OCI-LY7 (cell line): ENCODE data around the gene STRADB. TPM values are rescaled to one million over a fixed set of nuclear protein-coding genes. Genes with fewer than 3 reads are reported as not detected.

Experiments used
- BruUV-seq: library from RNA; stranded (reverse); fragments of 400-500 nt; replicated peaks from 2 replicates; lab custom pipeline; 2021; lab: Mats Ljungman, UMichigan
- CTCF ChIA-PET: fragments of 300-600 bp; sonication (Branson Sonifier 250); formaldehyde crosslinking; loops from one replicate; lab custom pipeline; 2022; ENCODE audit warnings: antibody characterized with exemption; ENCODE audit not compliant: unreplicated experiment; lab: Charles Lee
- POLR2A ChIA-PET: fragments of 300-600 bp; sonication (Branson Sonifier 250); formaldehyde crosslinking; loops from one replicate; lab custom pipeline; 2022; ENCODE audit warnings: antibody characterized with exemption; lab: Charles Lee
- DNase-seq: peaks from one replicate; pipeline ENCODE4 v3.0.0-alpha.2; 2015; ENCODE audit warnings: low spot score
- H2AFZ ChIP-seq: fragments of 200-600 bp; sonication (generic), shearing (Covaris generic); 2 replicates; pipeline ENCODE4 v1.6.1; 2014; ENCODE audit warnings: mild to moderate bottlenecking, antibody characterized with exemption, low read length, moderate library complexity
- H3K27ac ChIP-seq: fragments of 200-600 bp; sonication (generic); 2 replicates; pipeline ENCODE4 v1.5.1; 2014; ENCODE audit warnings: mixed run types, low read depth, mild to moderate bottlenecking, moderate library complexity, low read length, inconsistent platforms; ENCODE audit not compliant: poor library complexity, severe bottlenecking
- H3K36me3 ChIP-seq: fragments of 200-600 bp; sonication (generic); 2 replicates; pipeline ENCODE4 v1.6.1; 2014; ENCODE audit warnings: mild to moderate bottlenecking, antibody characterized with exemption, low read length, moderate library complexity, mixed read lengths; ENCODE audit not compliant: insufficient read depth
- H3K4me1 ChIP-seq: fragments of 200-600 bp; sonication (generic); 2 replicates; pipeline ENCODE4 v1.5.1; 2014; ENCODE audit warnings: mild to moderate bottlenecking, low read length; ENCODE audit not compliant: insufficient read depth, poor library complexity, severe bottlenecking
- H3K4me2 ChIP-seq: fragments of 200-600 bp; sonication (generic); 2 replicates; pipeline ENCODE4 v1.6.1; 2014; ENCODE audit warnings: mild to moderate bottlenecking, low read length
- H3K4me3 ChIP-seq: fragments of 200-600 bp; sonication (generic); 2 replicates; pipeline ENCODE4 v1.5.1; 2014; ENCODE audit warnings: mild to moderate bottlenecking, low read depth, low read length; ENCODE audit not compliant: poor library complexity, severe bottlenecking
- H3K79me2 ChIP-seq: fragments of 200-600 bp; sonication (generic); 2 replicates; pipeline ENCODE4 v1.6.1; 2016; ENCODE audit warnings: low read depth, mild to moderate bottlenecking, low read length, moderate library complexity, mixed read lengths; ENCODE audit not compliant: insufficient read depth
- H3K9me2 ChIP-seq: fragments of 200-600 bp; sonication (generic); 2 replicates; pipeline ENCODE4 v1.6.1; 2016; ENCODE audit warnings: mild to moderate bottlenecking, low read length, mixed read lengths; ENCODE audit not compliant: insufficient read depth
- H3K9me3 ChIP-seq: fragments of 200-600 bp; sonication (generic); 2 replicates; pipeline ENCODE4 v1.6.1; 2014; ENCODE audit warnings: mild to moderate bottlenecking, mixed run types, low read length, mixed read lengths
- H4K20me1 ChIP-seq: fragments of 200-600 bp; sonication (generic); 2 replicates; pipeline ENCODE4 v1.6.1; 2014; ENCODE audit warnings: mild to moderate bottlenecking, antibody characterized with exemption, low read length, moderate library complexity, mixed read lengths; ENCODE audit not compliant: insufficient read depth
- EZH2phosphoT487 ChIP-seq: fragments of 200-600 bp; sonication (generic); IDR thresholded peaks from 2 replicates; pipeline ENCODE4 v1.6.1; 2018; ENCODE audit warnings: low read depth, borderline replicate concordance, mild to moderate bottlenecking, mixed run types, antibody characterized with exemption, low read length, moderate library complexity, mixed read lengths
- intact Hi-C: fragments of 100-400 bp; cut with micrococcal nuclease; formaldehyde crosslinking; loops from one replicate; pipeline ENCODE4 v1.10.0; 2022; ENCODE audit not compliant: unreplicated experiment
- total RNA-seq, 2 experiments: library from RNA; depleted of rRNA in 1 of 2; stranded (reverse); fragments of >200 nt in 1 of 2; shearing (Covaris generic) in 1 of 2; gene quantifications; 2 replicates each; pipeline ENCODE4 v1.2.3, GENCODE V29; 2014 to 2022
- TF ChIP-seq, protein P1 (sequence below): fragments of 200-600 bp; sonication (generic); conservative IDR thresholded peaks from 2 replicates; pipeline ENCODE4 v1.5.1; 2014; ENCODE audit warnings: mild to moderate bottlenecking, antibody characterized with exemption, low read length, moderate library complexity, mixed read lengths

STRADB gene
- total RNA-seq, 2 experiments from 2014 or later, result 8.4 to 21.4 TPM

DNA sequence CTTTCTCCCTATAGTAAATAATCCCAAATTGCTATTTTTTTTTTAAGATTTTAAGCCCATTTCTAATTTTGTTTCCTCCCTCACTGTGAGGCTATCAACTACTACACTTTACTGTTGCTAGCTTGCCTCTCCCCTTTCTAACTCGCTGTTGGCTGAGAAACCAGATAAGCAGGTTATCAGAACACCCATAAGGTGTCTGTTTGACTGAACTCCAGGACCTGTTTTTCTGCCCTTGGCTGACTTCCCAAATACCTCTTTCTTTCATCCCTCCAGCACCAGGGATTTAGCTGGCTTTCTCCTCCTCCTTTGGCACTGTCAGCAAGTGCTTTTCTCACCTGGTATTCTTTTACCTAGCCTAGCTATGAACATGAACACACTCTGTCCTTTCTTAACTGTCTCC is 11.4 kb upstream of the STRADB start:
- Histone ChIP-seq H3K9me3 (no peaks in the 10 kb centered on the region; the same call in 1 of the 2 replicates), H3K4me1 (peaks cover 12% of the 10 kb centered on the region), H3K36me3 (no peaks in the 10 kb centered on the region), H2AFZ (no peak overlapping the region), H3K4me3 (no peak overlapping the region), H3K4me2 (no peak overlapping the region), H3K9me2 (no peaks in the 10 kb centered on the region), H4K20me1 (no peaks in the 10 kb centered on the region), H3K79me2 (peaks cover 15% of the 10 kb centered on the region), H3K27ac (no peak overlapping the region)
- BruUV-seq, result no TSS peak
- TF ChIP-seq EZH2phosphoT487, result no peak
- TF ChIP-seq, protein P1, sequence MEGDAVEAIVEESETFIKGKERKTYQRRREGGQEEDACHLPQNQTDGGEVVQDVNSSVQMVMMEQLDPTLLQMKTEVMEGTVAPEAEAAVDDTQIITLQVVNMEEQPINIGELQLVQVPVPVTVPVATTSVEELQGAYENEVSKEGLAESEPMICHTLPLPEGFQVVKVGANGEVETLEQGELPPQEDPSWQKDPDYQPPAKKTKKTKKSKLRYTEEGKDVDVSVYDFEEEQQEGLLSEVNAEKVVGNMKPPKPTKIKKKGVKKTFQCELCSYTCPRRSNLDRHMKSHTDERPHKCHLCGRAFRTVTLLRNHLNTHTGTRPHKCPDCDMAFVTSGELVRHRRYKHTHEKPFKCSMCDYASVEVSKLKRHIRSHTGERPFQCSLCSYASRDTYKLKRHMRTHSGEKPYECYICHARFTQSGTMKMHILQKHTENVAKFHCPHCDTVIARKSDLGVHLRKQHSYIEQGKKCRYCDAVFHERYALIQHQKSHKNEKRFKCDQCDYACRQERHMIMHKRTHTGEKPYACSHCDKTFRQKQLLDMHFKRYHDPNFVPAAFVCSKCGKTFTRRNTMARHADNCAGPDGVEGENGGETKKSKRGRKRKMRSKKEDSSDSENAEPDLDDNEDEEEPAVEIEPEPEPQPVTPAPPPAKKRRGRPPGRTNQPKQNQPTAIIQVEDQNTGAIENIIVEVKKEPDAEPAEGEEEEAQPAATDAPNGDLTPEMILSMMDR, result no peak
- ChIA-PET CTCF (no interaction called here), POLR2A (interaction anchor here (0.5 to 2.6 kb wide), 4 partner anchors 10 to 526 kb away, joined by 3 to 22 read pairs (median 4); partner anchors contain the start of genes STRADB and TRAK2)
- intact Hi-C loops, result no loop called here
- DNase-seq, result no peak

DNA sequence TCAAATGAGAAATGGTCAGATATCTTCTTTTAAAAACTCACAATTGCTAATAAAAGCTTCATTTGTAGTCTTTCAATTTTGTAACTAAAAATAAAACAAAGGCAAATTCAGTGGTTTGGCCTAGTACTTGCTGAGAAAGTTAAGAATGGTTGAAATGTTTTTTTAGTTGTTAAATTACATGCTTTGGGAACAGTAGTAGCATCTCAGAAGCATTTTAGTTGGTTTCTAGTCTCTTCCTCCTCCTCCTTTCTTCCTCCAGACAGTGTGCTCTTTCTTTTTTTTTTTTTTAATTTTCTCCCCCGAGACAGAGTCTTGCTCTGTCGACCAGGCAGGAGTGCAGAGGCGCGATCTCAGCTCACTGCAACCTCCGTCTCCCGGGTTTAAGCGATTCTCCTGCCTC is 10.1 kb upstream of the STRADB start:
- no peaks in the 10 kb centered on the region for H4K20me1 ChIP-seq
- no peak overlapping the region for H2AFZ ChIP-seq
- no TSS peak for BruUV-seq
- peaks cover 12% of the 10 kb centered on the region for H3K4me1 ChIP-seq
- no peaks in the 10 kb centered on the region for H3K36me3 ChIP-seq
- TF ChIP-seq EZH2phosphoT487, result no peak
- TF ChIP-seq, protein P1, result no peak
- ChIA-PET POLR2A (interaction anchor here (0.5 to 2.6 kb wide), 6 partner anchors 9 to 162 kb away, joined by 3 to 22 read pairs (median 4); partner anchors contain the start of genes STRADB and TRAK2), CTCF (no interaction called here)
- no peak overlapping the region for H3K27ac ChIP-seq
- intact Hi-C loops, result no loop called here
- H3K9me3 ChIP-seq, result no peaks in the 10 kb centered on the region; the same call in 1 of the 2 replicates
- H3K9me2 ChIP-seq, result no peaks in the 10 kb centered on the region
- H3K79me2 ChIP-seq, result peaks cover 7% of the 10 kb centered on the region; the same call in 1 of the 2 replicates
- DNase-seq, result no peak
- no peak overlapping the region for H3K4me2 ChIP-seq
- H3K4me3 ChIP-seq, result no peak overlapping the region

DNA sequence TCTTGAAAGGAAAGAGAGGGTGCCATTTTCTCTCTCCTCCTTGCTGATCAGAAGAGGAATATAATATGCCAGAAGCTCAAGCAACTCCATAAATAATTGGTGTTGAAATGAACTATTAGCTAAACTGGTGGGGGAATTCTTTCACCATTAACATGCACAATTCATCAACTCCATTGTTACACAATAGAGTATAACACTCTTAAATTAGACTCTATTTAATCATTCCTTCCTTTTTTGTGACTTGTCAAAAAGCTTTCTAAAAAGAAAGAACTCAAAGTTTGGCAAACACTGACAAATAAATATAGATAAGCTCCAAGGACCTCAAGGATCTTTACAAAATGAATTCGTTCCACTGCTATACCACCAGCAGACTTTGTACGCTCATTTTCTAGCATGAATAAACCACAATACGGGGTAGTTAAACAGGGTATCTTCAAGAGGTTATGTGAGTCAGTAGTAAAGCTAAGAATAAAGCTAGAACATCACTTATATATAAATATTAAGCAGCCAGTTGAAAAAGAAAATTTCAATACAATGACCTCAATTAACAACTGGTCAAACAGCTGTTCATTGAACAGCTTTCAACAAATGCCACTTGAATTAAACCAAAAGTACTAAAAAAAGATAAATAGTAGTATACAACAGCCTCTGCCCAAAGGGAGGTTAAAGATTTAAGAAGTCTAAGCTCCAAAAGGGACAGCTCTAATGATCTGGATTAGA is 6.6 kb upstream of the STRADB start:
- BruUV-seq, result no TSS peak
- Histone ChIP-seq H3K36me3 (no peaks in the 10 kb centered on the region), H3K9me2 (no peaks in the 10 kb centered on the region), H3K4me2 (no peak overlapping the region), H3K4me1 (peaks cover 14% of the 10 kb centered on the region), H3K27ac (no peak overlapping the region), H3K4me3 (no peak overlapping the region), H2AFZ (no peak overlapping the region), H3K9me3 (no peaks in the 10 kb centered on the region), H4K20me1 (no peaks in the 10 kb centered on the region), H3K79me2 (no peaks in the 10 kb centered on the region)
- CTCF ChIA-PET, result no interaction called here
- no peak for TF ChIP-seq EZH2phosphoT487
- TF ChIP-seq, protein P1, result no peak
- POLR2A ChIA-PET, result interaction anchor here (0.5 to 2.6 kb wide), 8 partner anchors 9 to 477 kb away, joined by 3 to 18 read pairs (median 3); no protein-coding TSS in a partner anchor
- intact Hi-C loops, result no loop called here
- DNase-seq, result no peak
